CD14-positive monocyte (primary cell): Measurements from ENCODE around the gene GPER1. TPM values are rescaled to one million over a fixed set of nuclear protein-coding genes. Genes with fewer than 3 reads are reported as not detected.

Source experiments
- DNase-seq, 3 donors: peaks; one replicate each; pipeline ENCODE4 v3.0.0-alpha.2; 2011 to 2022
- H2AFZ ChIP-seq: 2 replicates; pipeline ENCODE4 v1.6.0; 2012; ENCODE audit warnings: mild to moderate bottlenecking, low read depth, low read length, inconsistent platforms; ENCODE audit not compliant: insufficient read depth, poor library complexity, severe bottlenecking
- H3K27ac ChIP-seq, 2 donors: 1 replicate in 1 of 2; 2 replicates in 1 of 2; pipeline ENCODE4 v1.5.1; 2012 to 2013; ENCODE audit warnings: low read length in 2 of 2, control low read depth in 1 of 2, inconsistent platforms in 1 of 2, low read depth in 1 of 2, mild to moderate bottlenecking in 1 of 2
- H3K27me3 ChIP-seq, 2 donors: one replicate each; pipeline versions ENCODE4 v1.6.0 to v1.6.1; 2011 to 2013; ENCODE audit warnings: low read length in 2 of 2; ENCODE audit not compliant: control insufficient read depth in 2 of 2, insufficient read depth in 2 of 2
- H3K36me3 ChIP-seq, 2 donors: replicated peaks in 1 of 2; 1 replicate in 1 of 2; 2 replicates in 1 of 2; pipeline versions ENCODE4 v1.5.1 to v1.6.1; 2012 to 2013; ENCODE audit warnings: low read length in 2 of 2, control low read depth in 1 of 2, inconsistent platforms in 1 of 2, mild to moderate bottlenecking in 1 of 2; ENCODE audit not compliant: insufficient read depth in 2 of 2, control insufficient read depth in 1 of 2
- H3K4me1 ChIP-seq, 2 donors: 1 replicate in 1 of 2; 2 replicates in 1 of 2; pipeline versions ENCODE4 v1.5.1 to v1.6.1; 2012 to 2013; ENCODE audit warnings: low read length in 2 of 2, control low read depth in 1 of 2, inconsistent platforms in 1 of 2, mild to moderate bottlenecking in 1 of 2, moderate library complexity in 1 of 2; ENCODE audit not compliant: insufficient read depth in 2 of 2, control insufficient read depth in 1 of 2
- H3K4me2 ChIP-seq: replicated peaks from 2 replicates; pipeline ENCODE3; 2012; ENCODE audit warnings: low read length, moderate library complexity, mild to moderate bottlenecking; ENCODE audit not compliant: poor library complexity, severe bottlenecking; ENCODE audit errors: extremely low read depth
- H3K4me3 ChIP-seq, 3 experiments: fragments of 200-600 bp in 1 of 3; sonication (generic) in 1 of 3; replicated peaks in 1 of 3; 1 replicate in 2 of 3; 2 replicates in 1 of 3; pipeline ENCODE4 v1.5.1; 2011 to 2013; ENCODE audit warnings: low read length in 3 of 3, mild to moderate bottlenecking in 3 of 3, control low read depth in 2 of 3, low read depth in 2 of 3, inconsistent platforms in 1 of 3, moderate library complexity in 1 of 3
- H3K79me2 ChIP-seq: 2 replicates; pipeline ENCODE4 v1.6.0; 2012; ENCODE audit warnings: mild to moderate bottlenecking, control low read depth, inconsistent platforms, low read length, moderate library complexity; ENCODE audit not compliant: insufficient read depth
- H3K9ac ChIP-seq: 2 replicates; pipeline ENCODE4 v1.6.0; 2017; ENCODE audit warnings: low read length, mild to moderate bottlenecking; ENCODE audit not compliant: insufficient read depth, poor library complexity, severe bottlenecking
- H3K9me3 ChIP-seq, 2 donors: replicated peaks in 1 of 2; 1 replicate in 1 of 2; 2 replicates in 1 of 2; pipeline versions ENCODE4 v1.5.1 to v1.6.1; 2012 to 2013; ENCODE audit warnings: low read length in 2 of 2, control low read depth in 1 of 2; ENCODE audit not compliant: control insufficient read depth in 1 of 2, insufficient read depth in 1 of 2
- H4K20me1 ChIP-seq: 2 replicates; pipeline ENCODE4 v1.6.0; 2012; ENCODE audit warnings: mild to moderate bottlenecking, low read length, control low read depth, moderate library complexity; ENCODE audit not compliant: insufficient read depth
- H3K27ac Mint-ChIP-seq, 7 donors: one replicate each; pipeline ENCODE4 v1.8.0; 2020; ENCODE audit warnings: mild to moderate bottlenecking in 7 of 7, mixed read lengths in 7 of 7, moderate library complexity in 6 of 7, inconsistent platforms in 2 of 7
- H3K27me3 Mint-ChIP-seq, 3 donors: one replicate each; pipeline ENCODE4 v1.8.0; 2021 to 2022; ENCODE audit warnings: low read depth in 3 of 3, mild to moderate bottlenecking in 3 of 3, mixed read lengths in 3 of 3, moderate library complexity in 3 of 3, inconsistent platforms in 1 of 3
- H3K36me3 Mint-ChIP-seq, 2 donors: one replicate each; pipeline ENCODE4 v1.8.0; 2020; ENCODE audit warnings: mixed read lengths in 2 of 2, inconsistent platforms in 1 of 2, mild to moderate bottlenecking in 1 of 2
- H3K4me1 Mint-ChIP-seq: one replicate; pipeline ENCODE4 v1.8.0; 2020; ENCODE audit warnings: mild to moderate bottlenecking, mixed read lengths
- H3K4me3 Mint-ChIP-seq, 2 donors: one replicate each; pipeline ENCODE4 v1.8.0; 2020; ENCODE audit warnings: mild to moderate bottlenecking in 2 of 2, mixed read lengths in 2 of 2, moderate library complexity in 1 of 2
- H3K9me3 Mint-ChIP-seq, 7 donors: one replicate each; pipeline ENCODE4 v1.8.0; 2020 to 2022; ENCODE audit warnings: mixed read lengths in 7 of 7, mild to moderate bottlenecking in 6 of 7, moderate library complexity in 6 of 7, inconsistent platforms in 2 of 7
- CTCF ChIP-seq: fragments of 200-600 bp; IDR thresholded peaks from one replicate; pipeline ENCODE4 v1.8.0; 2022; ENCODE audit warnings: antibody characterized with exemption, mild to moderate bottlenecking
- WGBS: methylation state at CpG from one replicate; pipeline ENCODE4 v1.1.5; 2013; ENCODE audit warnings: missing lambda C conversion rate; ENCODE audit not compliant: insufficient coverage; 5-methylcytosine and 5-hydroxymethylcytosine counted together
- intact Hi-C, 2 donors: fragments of 100-400 bp; cut with micrococcal nuclease; formaldehyde crosslinking; loops; one replicate each; pipeline versions ENCODE4 v1.15.0 to v1.15.1; 2023
- polyA plus RNA-seq, 3 donors: library from polyadenylated mRNA; depleted of rRNA in 1 of 3; unstranded in 2 of 3; stranded (reverse) in 1 of 3; fragments of 300-500 nt in 2 of 3; fragments of >200 nt in 1 of 3; fragmentation: Illumina TruSeq in 2 of 3; gene quantifications; 1 replicate in 2 of 3; 2 replicates in 1 of 3; pipeline ENCODE4 v1.2.3, GENCODE V29; 2012 to 2021

GPER1 gene
- polyA plus RNA-seq, 3 donors, result 0.35 to 10.0 (median 4.1) TPM

DNA sequence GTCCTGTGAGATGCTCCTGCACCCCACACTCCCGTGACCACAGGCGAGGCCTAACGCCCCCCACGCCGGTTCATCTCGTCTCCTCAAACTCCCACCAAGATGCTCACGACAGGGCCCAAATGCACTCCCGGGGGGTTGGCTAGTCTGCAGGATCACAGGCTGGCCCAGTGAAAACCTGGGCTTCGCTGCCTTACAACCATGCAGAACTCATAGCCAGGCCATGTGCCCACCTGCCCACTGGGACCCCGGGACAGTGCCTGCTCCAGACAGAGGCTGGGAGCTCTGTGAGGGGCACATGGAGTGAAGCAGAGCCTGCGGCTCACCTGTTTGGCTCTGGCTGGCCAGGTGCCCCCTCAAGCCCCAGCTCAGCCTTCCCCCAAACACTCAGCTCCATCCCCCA is 9.4 kb upstream of the GPER1 start:
- no peak overlapping the region for H3K4me3 ChIP-seq
- Mint-ChIP-seq H3K27ac (no peak overlapping the region), H3K9me3 (peaks cover 0 to 2% (median 0%) of the 10 kb centered on the region in 7 donors), H3K4me1 (no peaks in the 10 kb centered on the region), H3K36me3 (no peaks in the 10 kb centered on the region), H3K4me3 (no peak overlapping the region), H3K27me3 (peaks cover 0 to 6% (median 2%) of the 10 kb centered on the region in 3 donors)
- H4K20me1 ChIP-seq, result no peaks in the 10 kb centered on the region
- H3K4me2 ChIP-seq, result no peak overlapping the region
- H3K9ac ChIP-seq, result no peak overlapping the region
- H3K27ac ChIP-seq, result no peak overlapping the region
- no peak for TF ChIP-seq CTCF
- H2AFZ ChIP-seq, result no peak overlapping the region
- no peaks in the 10 kb centered on the region for H3K79me2 ChIP-seq
- intact Hi-C loops, result no loop called here
- no peak for DNase-seq
- H3K27me3 ChIP-seq, result no peaks in the 10 kb centered on the region
- 100% methylated on average over 10 of the region's 11 CpGs for WGBS
- H3K4me1 ChIP-seq, result no peaks in the 10 kb centered on the region
- no peaks in the 10 kb centered on the region for H3K9me3 ChIP-seq
- no peaks in the 10 kb centered on the region for H3K36me3 ChIP-seq

- Mint-ChIP-seq H3K27me3 (peaks cover 2 to 6% (median 2%) of the 10 kb centered on the region in 3 donors), H3K36me3 (no peaks in the 10 kb centered on the region), H3K9me3 (peaks cover 0 to 2% (median 0%) of the 10 kb centered on the region in 7 donors), H3K27ac (no peak overlapping the region), H3K4me1 (no peaks in the 10 kb centered on the region), H3K4me3 (no peak overlapping the region)
- Histone ChIP-seq H3K4me1 (no peaks in the 10 kb centered on the region), H3K4me2 (no peak overlapping the region), H4K20me1 (no peaks in the 10 kb centered on the region), H3K9ac (no peak overlapping the region), H3K36me3 (no peaks in the 10 kb centered on the region), H2AFZ (no peak overlapping the region), H3K27me3 (no peaks in the 10 kb centered on the region), H3K9me3 (no peaks in the 10 kb centered on the region), H3K4me3 (no peak overlapping the region), H3K79me2 (no peaks in the 10 kb centered on the region), H3K27ac (no peak overlapping the region)
- no peak for DNase-seq
- TF ChIP-seq CTCF, result no peak
- WGBS, result 88% methylated on average over 14 of the region's 15 CpGs
- intact Hi-C loops, result no loop called here
These were observed 8.9 kb upstream of the GPER1 start for GRCh38 chr7:1078985-1079384.
